WTC11 (cell line): ENCODE measurements around the gene TMEM175.

Source experiments
- CREB1 ChIP-seq: sonication (generic); formaldehyde crosslinking; IDR thresholded peaks from 2 replicates; pipeline ENCODE4 v1.8.0; 2023; ENCODE audit warnings: mild to moderate bottlenecking, missing genetic modification reagents
- FOXJ3 ChIP-seq: sonication (generic); formaldehyde crosslinking; IDR thresholded peaks from 2 replicates; pipeline ENCODE4 v1.9.0; 2021; ENCODE audit warnings: missing genetic modification reagents, mild to moderate bottlenecking, borderline replicate concordance
- JUN ChIP-seq: sonication (generic); formaldehyde crosslinking; IDR thresholded peaks from 2 replicates; pipeline ENCODE4 v1.8.0; 2023; ENCODE audit warnings: mild to moderate bottlenecking, missing genetic modification reagents
- NR2C2 ChIP-seq: sonication (generic); formaldehyde crosslinking; IDR thresholded peaks from 2 replicates; pipeline ENCODE4 v1.8.0; 2022; ENCODE audit warnings: mild to moderate bottlenecking, missing genetic modification reagents
- TP53 ChIP-seq: sonication (generic); formaldehyde crosslinking; IDR thresholded peaks from 2 replicates; pipeline ENCODE4 v1.8.1; 2023; ENCODE audit warnings: mild to moderate bottlenecking, missing genetic modification reagents
- ZNF232 ChIP-seq: sonication (generic); formaldehyde crosslinking; IDR thresholded peaks from 2 replicates; pipeline ENCODE4 v1.8.0; 2022; ENCODE audit warnings: mild to moderate bottlenecking, missing genetic modification reagents
- ZNF423 ChIP-seq: fragments of 250-450 bp; sonication (Bioruptor Pico); IDR thresholded peaks from 2 replicates; pipeline ENCODE4 v2.1.2; 2022; ENCODE audit warnings: mild to moderate bottlenecking, moderate library complexity
- ZNF671 ChIP-seq: fragments of 250-450 bp; sonication (Bioruptor Pico); IDR thresholded peaks from 2 replicates; pipeline ENCODE4 v1.8.0; 2021; ENCODE audit warnings: mild to moderate bottlenecking
- TF ChIP-seq, protein P1 (sequence below): fragments of 200-600 bp; IDR thresholded peaks from 2 replicates; pipeline ENCODE4 v1.8.0; 2022; ENCODE audit warnings: antibody characterized with exemption
- TF ChIP-seq, protein P2 (sequence below): sonication (generic); formaldehyde crosslinking; conservative IDR thresholded peaks from 2 replicates; pipeline ENCODE4 v1.8.1; 2022; ENCODE audit warnings: mild to moderate bottlenecking, missing genetic modification reagents
- TF ChIP-seq, protein P3 (sequence below): sonication (generic); formaldehyde crosslinking; IDR thresholded peaks from 2 replicates; pipeline ENCODE4 v1.8.0; 2022; ENCODE audit warnings: missing genetic modification reagents
- TF ChIP-seq, protein P4 (sequence below): sonication (generic); formaldehyde crosslinking; IDR thresholded peaks from 2 replicates; pipeline ENCODE4 v1.8.1; 2023; ENCODE audit warnings: mild to moderate bottlenecking, missing genetic modification reagents, moderate library complexity
- TF ChIP-seq, protein P5 (sequence below): sonication (generic); formaldehyde crosslinking; IDR thresholded peaks from 2 replicates; pipeline ENCODE4 v1.8.1; 2022; ENCODE audit warnings: low read depth, mild to moderate bottlenecking, moderate library complexity, missing genetic modification reagents, borderline replicate concordance
- TF ChIP-seq, protein P6 (sequence below): sonication (generic); formaldehyde crosslinking; conservative IDR thresholded peaks from 2 replicates; pipeline ENCODE4 v1.8.1; 2023; ENCODE audit warnings: mild to moderate bottlenecking, low read depth, missing genetic modification reagents, moderate library complexity

DNA sequence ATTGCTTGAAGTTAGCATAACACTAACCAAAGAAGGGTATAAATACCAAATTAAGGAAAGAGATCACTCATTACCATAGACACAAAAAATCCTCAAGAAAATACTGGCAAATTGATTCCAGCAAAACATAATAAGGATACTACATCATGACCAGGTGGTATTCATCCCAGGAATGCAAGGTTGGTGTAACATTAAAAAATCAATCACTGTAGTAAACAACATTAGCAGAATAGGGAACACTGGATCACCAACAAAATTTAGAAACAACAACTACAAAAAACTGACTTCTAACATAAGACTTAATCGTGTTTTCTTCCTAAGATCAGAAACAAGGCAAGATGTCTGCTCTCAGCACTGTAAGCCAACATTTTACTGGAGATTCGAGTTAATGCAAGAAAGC lies 14.3 kb upstream of the TMEM175 start:
- TF ChIP-seq ZNF423 (CRISPR knock-in tag) (no peak), JUN (CRISPR knock-in tag) (no peak), NR2C2 (CRISPR knock-in tag) (no peak), CREB1 (CRISPR knock-in tag) (no peak), TP53 (CRISPR knock-in tag) (no peak), FOXJ3 (CRISPR knock-in tag) (no peak), ZNF671 (CRISPR knock-in tag) (no peak), ZNF232 (CRISPR knock-in tag) (no peak)
- TF ChIP-seq, protein P1, sequence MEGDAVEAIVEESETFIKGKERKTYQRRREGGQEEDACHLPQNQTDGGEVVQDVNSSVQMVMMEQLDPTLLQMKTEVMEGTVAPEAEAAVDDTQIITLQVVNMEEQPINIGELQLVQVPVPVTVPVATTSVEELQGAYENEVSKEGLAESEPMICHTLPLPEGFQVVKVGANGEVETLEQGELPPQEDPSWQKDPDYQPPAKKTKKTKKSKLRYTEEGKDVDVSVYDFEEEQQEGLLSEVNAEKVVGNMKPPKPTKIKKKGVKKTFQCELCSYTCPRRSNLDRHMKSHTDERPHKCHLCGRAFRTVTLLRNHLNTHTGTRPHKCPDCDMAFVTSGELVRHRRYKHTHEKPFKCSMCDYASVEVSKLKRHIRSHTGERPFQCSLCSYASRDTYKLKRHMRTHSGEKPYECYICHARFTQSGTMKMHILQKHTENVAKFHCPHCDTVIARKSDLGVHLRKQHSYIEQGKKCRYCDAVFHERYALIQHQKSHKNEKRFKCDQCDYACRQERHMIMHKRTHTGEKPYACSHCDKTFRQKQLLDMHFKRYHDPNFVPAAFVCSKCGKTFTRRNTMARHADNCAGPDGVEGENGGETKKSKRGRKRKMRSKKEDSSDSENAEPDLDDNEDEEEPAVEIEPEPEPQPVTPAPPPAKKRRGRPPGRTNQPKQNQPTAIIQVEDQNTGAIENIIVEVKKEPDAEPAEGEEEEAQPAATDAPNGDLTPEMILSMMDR = no peak
- TF ChIP-seq, protein P2, sequence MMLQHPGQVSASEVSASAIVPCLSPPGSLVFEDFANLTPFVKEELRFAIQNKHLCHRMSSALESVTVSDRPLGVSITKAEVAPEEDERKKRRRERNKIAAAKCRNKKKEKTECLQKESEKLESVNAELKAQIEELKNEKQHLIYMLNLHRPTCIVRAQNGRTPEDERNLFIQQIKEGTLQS = no peak
- TF ChIP-seq, protein P3, sequence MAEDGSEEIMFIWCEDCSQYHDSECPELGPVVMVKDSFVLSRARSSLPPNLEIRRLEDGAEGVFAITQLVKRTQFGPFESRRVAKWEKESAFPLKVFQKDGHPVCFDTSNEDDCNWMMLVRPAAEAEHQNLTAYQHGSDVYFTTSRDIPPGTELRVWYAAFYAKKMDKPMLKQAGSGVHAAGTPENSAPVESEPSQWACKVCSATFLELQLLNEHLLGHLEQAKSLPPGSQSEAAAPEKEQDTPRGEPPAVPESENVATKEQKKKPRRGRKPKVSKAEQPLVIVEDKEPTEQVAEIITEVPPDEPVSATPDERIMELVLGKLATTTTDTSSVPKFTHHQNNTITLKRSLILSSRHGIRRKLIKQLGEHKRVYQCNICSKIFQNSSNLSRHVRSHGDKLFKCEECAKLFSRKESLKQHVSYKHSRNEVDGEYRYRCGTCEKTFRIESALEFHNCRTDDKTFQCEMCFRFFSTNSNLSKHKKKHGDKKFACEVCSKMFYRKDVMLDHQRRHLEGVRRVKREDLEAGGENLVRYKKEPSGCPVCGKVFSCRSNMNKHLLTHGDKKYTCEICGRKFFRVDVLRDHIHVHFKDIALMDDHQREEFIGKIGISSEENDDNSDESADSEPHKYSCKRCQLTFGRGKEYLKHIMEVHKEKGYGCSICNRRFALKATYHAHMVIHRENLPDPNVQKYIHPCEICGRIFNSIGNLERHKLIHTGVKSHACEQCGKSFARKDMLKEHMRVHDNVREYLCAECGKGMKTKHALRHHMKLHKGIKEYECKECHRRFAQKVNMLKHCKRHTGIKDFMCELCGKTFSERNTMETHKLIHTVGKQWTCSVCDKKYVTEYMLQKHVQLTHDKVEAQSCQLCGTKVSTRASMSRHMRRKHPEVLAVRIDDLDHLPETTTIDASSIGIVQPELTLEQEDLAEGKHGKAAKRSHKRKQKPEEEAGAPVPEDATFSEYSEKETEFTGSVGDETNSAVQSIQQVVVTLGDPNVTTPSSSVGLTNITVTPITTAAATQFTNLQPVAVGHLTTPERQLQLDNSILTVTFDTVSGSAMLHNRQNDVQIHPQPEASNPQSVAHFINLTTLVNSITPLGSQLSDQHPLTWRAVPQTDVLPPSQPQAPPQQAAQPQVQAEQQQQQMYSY (CRISPR knock-in tag) = no peak
- TF ChIP-seq, protein P4, sequence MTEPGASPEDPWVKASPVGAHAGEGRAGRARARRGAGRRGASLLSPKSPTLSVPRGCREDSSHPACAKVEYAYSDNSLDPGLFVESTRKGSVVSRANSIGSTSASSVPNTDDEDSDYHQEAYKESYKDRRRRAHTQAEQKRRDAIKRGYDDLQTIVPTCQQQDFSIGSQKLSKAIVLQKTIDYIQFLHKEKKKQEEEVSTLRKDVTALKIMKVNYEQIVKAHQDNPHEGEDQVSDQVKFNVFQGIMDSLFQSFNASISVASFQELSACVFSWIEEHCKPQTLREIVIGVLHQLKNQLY (CRISPR knock-in tag) = no peak
- TF ChIP-seq, protein P5, sequence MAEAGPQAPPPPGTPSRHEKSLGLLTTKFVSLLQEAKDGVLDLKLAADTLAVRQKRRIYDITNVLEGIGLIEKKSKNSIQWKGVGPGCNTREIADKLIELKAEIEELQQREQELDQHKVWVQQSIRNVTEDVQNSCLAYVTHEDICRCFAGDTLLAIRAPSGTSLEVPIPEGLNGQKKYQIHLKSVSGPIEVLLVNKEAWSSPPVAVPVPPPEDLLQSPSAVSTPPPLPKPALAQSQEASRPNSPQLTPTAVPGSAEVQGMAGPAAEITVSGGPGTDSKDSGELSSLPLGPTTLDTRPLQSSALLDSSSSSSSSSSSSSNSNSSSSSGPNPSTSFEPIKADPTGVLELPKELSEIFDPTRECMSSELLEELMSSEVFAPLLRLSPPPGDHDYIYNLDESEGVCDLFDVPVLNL = no peak
- TF ChIP-seq, protein P6, sequence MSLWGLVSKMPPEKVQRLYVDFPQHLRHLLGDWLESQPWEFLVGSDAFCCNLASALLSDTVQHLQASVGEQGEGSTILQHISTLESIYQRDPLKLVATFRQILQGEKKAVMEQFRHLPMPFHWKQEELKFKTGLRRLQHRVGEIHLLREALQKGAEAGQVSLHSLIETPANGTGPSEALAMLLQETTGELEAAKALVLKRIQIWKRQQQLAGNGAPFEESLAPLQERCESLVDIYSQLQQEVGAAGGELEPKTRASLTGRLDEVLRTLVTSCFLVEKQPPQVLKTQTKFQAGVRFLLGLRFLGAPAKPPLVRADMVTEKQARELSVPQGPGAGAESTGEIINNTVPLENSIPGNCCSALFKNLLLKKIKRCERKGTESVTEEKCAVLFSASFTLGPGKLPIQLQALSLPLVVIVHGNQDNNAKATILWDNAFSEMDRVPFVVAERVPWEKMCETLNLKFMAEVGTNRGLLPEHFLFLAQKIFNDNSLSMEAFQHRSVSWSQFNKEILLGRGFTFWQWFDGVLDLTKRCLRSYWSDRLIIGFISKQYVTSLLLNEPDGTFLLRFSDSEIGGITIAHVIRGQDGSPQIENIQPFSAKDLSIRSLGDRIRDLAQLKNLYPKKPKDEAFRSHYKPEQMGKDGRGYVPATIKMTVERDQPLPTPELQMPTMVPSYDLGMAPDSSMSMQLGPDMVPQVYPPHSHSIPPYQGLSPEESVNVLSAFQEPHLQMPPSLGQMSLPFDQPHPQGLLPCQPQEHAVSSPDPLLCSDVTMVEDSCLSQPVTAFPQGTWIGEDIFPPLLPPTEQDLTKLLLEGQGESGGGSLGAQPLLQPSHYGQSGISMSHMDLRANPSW (CRISPR knock-in tag) = no peak
